Measurements from ENCODE around the gene MEG3. TPM values are rescaled to one million over a fixed set of nuclear protein-coding genes. Genes with fewer than 3 reads are reported as not detected.

The MEG3 gene
- total RNA-seq, 1 donor from 2014 or later = 20.6 TPM

DNA sequence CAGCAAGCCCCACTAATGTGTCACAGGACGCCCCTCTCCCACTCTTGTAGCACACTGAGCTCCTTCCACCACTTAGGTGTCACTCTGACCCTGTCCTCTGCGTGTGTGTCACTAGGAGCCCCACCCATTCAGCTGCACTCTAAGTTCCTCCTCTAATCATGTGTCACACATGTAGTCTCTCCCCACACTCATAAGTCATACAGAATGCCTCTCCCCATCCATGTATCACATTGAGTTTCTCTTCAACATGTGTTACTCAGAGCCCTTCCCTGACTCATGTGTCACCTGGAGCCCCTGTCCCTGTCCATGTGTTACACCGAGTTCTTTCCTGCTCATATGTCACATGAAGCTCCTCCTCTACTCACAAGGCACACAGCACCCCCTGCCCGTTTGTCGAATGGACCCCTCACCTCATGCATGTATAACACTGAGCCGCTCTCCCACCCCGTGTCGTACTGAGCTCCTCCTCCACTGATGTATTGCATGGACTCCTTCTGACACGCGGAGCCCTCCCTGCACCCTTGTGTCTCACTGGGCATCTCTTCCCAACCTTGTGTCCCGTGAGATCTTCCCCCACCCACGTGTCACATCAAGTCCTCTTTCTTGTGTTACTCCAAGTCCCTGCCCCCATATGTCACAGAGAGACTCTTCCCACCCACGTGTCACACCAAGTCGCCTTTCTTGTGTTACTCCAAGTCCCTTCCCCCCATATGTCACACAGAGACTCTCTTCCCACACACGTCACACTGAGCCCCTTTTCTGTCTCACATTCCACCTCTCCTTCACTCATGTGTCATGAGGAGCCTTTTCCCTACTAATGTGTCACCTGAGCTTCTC, 46.6 kb downstream of the MEG3 start:
- peak; percentile 20 for ATAC-seq

DNA sequence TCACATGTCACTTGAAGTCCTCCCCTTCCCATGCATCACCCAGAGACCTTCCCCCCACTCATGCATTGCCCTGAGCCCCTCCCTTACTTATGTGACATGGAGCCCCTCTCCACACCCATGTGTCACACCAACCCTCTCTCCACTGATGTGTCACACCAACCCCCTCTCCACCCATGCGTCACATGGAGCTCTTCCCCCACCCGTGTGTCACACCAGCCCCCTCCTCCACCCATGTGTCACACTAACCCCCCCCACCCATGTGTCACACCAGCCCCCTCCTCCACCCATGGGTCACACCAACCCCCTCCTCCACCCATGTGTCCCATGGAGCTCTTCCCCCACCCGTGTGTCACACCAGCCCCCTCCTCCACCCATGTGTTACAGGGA, 47.2 kb downstream of the MEG3 start:
- DNase-seq (peak; percentile 2), ATAC-seq (no peak)

More for the DNA sequence above, 46.6 kb downstream of the MEG3 start:
- peak; percentile 20 for DNase-seq
- intact Hi-C loops (cut with micrococcal nuclease) = no loop called here

DNA sequence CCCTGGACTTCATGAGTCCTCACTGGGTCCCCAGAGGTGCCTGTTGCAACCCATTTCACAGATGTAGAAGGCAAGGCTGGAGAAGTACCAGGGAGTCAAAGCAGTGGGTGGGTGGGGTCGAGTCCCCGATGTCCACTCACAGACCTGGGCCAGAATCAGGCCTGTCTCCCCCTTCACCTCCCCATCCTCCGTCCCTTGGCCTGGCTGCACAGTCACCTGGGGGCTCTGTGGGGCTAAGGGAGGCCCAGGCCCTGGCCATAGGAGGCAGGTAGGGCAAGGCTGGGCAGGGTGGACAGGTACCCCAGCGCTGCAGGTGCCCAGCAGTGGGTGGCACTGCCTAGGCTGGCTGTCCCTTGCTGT, 48.1 kb downstream of the MEG3 start:
- no peak for DNase-seq
- ATAC-seq = no peak
- intact Hi-C loops (cut with micrococcal nuclease) = no loop called here

More for the DNA sequence above, 47.2 kb downstream of the MEG3 start:
- intact Hi-C loops (cut with micrococcal nuclease) = no loop called here

DNA sequence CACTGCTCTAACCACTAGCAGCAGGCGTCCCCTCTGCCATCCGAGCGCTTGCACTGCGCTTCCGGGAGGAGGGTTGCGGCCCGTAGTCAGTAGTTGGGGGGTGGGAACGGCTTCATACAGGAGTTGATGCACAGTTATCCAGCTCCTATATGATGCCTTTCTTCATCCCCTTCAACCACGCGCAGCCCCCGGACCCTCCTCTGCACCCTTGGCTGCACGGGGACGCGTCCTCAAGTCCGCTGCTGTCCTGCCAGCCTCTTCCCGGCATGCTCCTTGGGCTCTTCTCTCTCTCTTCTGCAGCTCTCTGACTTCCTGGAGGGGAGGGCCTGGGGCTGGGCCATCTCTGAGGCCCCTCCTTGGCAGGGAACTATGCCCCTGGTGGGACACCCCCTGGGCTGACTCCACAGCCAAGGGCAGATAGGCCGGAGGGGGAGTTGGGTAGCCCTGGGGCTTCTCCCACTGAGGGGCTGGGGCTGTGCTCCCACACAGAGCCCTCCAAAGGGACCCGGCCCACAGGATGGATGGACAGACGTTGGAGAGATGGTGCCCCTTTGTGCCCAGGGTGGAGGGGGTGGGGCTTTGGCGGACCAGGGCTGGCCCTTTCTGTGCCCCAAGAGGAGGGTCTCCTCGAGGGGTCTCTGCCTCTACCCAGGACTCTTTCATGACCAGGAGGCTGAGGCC, 48.6 kb downstream of the MEG3 start:
- ATAC-seq = no peak
- DNase-seq = peak; percentile 20
- intact Hi-C loops (cut with micrococcal nuclease) = no loop called here

DNA sequence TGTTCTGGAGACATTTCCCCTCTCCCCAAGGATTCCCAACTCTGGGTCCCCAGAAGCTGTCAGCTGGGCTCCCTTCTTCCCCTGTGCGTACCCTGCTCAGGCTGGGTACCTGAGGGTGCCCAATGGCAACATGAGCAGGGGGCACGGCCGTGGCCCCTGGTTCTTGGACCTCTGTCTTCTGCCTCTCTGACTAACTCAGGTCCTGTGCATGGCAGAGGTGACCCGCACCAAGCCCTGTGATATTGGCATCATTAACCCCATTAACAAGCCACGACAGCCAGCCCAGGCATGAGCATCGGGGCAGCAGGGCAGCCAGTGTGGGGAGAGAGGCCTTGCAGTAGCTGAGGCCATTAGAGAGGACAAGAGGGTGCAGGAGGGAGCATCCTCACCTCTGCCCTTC, 49.2 kb downstream of the MEG3 start:
- intact Hi-C loops (cut with micrococcal nuclease) = no loop called here
- no peak for ATAC-seq
- DNase-seq = peak; percentile 22

DNA sequence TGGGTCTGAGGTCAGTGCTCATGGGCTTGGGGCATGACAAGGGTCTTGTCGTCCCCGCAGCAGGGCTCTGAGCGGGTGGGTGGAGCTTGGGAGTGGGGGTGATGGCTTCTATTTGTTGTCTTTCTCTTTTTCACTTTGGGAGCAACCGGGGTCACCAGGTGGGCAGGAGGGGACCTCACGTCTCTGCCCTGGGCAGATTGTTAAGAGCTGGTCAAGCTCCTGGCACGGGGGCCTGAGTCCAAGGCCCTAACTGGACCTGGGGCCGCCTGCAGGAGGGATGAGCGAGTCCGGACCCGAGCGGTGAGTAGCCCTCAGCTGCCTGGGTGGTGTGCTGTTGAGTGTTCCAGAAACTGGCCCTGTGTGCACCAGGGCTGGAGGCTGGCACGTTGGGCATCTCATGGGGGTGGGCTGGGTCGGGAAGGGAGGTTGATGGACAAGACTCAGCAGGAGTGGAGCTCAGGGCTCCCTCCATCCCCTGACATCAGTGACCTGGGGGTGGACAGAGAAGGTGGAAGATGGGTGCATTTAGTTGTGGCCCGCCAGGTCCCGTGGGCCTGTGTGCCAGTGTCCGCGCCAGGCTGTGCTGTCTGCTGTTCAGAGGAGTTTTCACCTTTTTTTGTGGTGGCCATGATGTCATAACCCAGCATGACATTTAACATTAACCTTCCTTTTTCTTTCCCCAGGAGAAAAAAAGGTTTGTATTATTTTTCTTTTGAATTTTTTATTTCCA, 50.1 kb downstream of the MEG3 start:
- ATAC-seq = no peak
- intact Hi-C loops (cut with micrococcal nuclease) = no loop called here
- DNase-seq = peak; percentile 15

DNA sequence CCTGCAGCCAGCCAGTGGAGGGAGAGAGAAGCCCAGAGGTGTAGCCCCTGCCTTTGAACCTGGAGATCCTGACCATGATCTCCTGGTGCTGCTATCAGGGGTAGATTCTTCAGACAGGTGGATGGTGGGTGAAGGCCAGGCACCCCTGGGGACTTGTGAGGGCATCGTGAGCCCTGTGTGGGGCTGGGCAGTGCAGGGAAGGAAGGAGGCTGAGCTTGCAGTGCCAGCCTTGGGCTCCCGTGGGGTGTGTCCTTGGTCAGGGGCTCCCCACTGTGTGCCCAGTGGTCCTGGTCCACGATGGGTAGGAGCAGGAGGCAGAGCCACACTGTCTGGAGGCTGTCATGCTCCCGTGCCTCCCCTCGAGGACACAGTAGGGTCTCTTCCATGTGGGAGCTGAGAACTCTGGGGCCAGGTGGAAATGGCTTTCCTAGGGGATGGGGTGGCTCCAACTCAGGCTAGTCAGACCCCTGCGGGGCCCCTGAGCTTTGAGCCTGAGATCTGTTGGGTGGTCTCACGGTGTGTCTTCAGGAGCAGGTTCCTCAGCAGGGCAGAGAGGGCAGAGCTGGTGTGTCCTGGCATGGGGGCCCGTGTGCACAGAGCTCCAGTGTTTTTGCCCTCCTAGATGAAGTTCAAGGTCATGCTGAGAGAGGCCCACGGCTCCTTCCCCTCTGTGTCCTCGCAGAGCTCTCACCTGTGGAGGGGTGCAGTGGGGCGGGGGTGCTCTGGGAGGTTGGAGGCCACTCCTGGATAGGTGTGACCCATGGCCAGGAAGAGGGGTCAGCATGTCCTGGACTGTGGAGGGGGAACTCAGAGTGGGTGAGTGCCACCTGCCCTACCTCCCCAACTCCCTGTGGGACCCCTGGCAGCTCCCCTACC, 52.6 kb downstream of the MEG3 start:
- intact Hi-C loops (cut with micrococcal nuclease) = no loop called here
- ATAC-seq (no peak), DNase-seq (peak; percentile 21)

DNA sequence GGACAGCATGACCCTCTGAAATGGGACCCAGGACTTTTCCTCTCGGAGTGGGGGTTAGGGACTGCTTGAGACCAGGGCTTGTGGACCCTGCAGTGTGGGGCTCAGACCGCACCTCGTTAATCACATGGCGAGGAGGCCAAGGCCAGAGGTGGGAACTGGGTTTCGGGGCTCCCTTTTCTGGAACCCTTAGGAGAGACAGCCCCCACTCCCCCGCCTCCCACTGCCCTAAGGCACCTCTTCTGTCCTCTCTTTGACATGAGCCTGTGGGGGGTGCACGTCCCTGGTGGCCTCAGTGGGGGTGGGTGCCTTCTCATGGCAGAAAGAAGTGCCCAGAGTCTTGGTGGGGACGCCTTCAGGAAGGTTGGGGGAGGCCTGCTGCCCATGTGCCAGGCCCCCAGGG, 53.3 kb downstream of the MEG3 start:
- intact Hi-C loops (cut with micrococcal nuclease) = no loop called here
- no peak for ATAC-seq
- no peak for DNase-seq

DNA sequence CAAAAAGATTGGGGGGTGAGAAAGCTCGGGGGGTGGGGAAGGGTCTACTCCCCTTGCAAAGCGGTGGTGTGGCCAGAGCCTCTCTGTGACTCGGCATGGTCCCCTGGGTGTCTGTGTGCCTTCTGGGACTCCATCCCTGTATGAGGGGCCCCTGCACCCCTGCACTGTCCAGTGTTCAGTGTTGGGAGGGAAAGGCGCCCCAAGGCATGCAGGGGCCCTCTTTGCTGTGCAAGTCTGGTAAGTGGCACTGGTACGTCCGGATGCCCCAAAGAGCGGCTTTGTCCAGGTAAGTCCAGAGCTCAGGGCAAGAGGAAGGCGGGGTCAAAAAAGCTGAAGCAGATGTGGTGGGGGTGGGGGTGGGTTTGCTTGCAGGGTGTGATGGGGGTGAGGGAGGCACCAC, 53.9 kb downstream of the MEG3 start:
- intact Hi-C loops (cut with micrococcal nuclease) = no loop called here
- DNase-seq (peak; percentile 15), ATAC-seq (no peak)

DNA sequence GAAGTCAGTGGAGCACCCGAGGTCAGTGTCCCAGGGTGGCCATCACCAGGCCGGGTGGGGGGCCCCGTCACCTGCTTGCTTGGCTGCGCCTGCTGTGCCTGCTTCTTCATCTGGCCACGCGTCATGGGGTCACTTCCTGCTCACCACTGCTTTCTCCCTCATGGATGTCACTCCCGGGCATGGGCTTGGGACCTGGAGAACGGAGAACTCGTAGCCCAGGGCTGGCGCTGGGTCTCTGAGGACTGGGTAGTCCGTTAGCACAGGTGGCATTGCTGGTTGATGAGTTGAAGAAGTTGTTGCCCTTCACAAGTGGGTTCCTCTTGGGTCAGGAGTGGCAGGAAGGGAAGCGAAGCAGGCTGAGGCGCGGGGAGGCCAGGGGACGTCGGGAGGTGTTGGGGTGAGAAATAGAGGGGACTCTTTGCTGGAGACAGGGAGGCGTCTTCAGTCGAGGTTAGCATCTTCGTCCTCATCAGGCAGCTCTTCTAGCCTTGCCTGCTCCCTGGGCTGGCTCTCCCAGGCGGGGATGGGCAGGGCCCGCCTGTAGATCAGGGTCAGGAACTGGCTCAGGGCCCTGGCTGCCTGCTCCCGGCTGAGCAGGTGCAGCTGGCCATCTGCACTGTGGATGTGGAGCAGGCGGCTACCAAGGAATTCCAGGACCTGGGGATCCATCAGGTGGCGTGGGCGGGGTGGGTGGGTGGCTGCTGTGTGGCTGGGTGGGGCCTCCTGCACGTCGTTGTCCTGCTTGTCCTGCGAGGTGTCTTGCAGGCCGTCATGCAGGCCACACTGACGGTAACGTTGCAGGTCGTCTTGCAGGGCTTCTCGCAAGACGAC, 54.6 kb downstream of the MEG3 start:
- ATAC-seq = no peak
- intact Hi-C loops (cut with micrococcal nuclease) = no loop called here
- DNase-seq = peak; percentile 19

DNA sequence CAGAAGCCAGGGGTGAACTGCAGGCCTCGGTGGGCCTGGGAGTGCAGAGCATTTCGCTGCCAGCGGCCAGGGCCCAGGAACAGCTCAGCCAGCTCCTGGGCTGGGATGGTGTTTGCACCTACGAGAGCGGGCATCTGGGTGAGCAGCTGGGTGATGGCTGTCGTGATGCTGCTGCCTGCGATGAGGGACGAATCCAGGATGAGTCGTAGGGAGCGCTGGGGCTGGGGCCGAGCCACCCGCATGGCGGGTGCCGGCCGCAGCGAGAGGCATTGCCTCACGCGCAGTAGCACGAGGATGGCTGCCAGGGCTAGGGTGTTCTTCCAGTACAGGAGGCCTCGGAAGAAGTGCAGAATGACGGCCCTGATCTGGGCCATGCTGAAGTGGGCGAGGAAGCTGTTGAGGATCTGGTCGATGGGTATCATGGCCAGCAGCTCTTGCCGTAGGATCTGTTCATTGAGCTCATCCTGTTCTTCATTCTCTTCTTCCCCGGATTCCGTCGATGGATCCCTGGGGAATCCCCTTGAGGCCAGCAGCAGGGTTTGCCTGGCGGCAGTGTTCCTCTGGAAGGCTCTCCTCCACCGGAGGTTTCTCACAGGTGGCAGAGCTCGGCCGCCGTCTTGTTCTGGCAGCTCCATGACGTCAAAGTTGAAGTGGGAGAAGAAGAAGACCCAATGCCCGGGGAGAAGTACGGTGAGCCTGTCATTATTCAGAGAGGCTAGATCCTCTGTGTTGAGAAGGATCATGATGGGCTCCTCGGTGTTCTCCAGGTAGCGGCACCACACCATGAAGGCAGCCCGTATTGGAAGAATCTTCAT, 55.5 kb downstream of the MEG3 start:
- intact Hi-C loops (cut with micrococcal nuclease) = no loop called here
- ATAC-seq = no peak
- DNase-seq = peak; percentile 20

DNA sequence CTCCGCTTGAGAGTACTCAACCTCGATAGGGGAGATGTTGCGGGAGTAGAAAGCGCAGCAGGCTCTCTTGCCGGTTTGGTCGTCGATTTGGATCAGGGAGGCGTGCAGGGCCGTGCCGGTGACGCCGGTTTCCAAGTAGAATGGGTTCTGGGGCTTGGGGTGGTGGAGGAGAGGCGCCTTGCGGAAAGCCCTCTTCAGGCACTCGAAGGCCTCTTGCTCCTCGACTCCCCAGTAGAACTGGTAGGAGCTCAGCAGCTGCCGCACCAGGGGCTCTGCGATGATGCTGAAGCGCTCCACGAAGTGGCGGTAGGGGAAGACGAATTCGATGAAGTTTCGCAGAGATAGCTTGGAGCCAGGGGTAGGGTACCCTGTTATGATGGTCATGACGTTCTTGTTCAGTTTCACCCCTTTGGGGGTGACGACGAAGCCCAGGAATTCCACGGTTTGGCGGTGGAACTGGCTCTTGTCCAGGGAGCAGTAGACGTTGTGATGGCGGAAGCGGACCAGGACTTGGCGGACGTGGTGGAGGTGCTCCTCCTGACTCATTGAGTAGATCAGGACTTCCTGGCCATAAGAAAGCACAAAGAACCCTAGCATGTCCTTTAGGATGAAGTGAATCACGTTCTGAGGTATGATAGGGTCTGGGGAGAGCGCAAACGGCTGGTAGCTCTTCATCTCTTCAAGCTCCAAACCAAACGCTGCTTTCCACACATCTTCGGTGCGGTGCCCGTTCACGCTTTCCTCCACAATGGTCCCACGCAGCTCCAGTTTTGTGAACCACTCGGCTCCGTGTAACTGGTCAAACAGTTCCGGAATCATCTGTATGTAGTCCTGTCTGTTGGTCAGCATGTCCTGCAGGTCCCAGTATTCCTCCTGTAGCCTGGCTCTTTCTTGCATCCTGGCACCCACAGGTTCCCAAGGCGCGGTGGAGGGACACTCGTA, 56.4 kb downstream of the MEG3 start:
- intact Hi-C loops (cut with micrococcal nuclease) = no loop called here
- ATAC-seq (no peak), DNase-seq (peak; percentile 15)

DNA sequence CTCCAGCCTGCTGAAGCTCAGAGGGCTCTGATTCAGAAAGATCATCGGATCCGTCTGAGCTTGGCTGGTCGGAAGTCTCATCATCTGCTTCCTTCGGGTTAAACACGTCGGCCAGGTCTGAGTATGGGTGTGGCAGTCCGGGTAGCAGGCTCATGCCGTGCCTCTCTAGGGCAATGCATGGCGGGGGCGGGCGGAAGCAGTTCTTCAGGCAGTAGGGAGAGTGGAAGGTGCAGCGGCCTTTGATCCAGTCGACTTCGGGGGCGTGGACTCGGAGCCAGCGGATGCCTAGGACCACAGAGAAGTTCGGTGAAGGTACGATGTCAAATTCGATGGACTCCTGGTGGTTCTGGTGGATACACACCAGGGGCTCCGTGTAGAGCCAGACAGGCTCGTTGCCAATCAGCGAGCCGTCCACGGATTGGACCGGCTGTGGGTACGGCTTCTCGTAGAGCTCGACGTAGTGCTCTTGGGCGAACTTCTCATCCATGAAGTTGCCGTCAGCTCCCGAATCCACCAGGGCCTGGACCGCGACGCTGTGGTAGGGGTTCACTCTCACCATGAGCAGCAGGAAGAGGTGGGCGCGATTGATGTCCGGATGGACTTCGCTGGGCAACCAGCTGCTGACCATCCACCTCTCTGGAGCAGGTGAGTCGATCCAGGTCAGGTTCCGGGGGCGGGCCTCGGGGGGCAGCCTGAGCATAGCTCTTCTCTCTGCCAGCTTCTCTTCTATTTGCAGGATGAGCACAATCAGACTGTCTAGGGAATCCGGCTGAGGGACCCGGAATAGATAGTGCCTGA, 57.3 kb downstream of the MEG3 start:
- ATAC-seq = no peak
- peak; percentile 26 for DNase-seq
- intact Hi-C loops (cut with micrococcal nuclease) = no loop called here

DNA sequence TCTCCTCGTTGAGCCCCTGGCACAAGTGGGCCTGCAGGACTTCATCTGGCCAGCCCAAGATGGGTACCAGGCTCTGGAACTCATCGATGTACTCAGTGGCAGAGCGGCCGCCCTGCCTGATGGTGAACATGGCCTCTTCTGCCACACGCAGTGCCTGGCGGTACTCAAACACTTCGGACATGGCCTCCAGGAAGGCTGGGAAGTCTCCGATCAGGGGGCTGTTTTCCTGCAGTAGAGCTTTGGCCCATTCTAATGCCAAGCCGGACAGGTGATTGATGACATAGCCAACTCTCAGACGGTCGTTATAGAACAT, 57.8 kb downstream of the MEG3 start:
- ATAC-seq (no peak), DNase-seq (peak; percentile 15)
- intact Hi-C loops (cut with micrococcal nuclease) = no loop called here

DNA sequence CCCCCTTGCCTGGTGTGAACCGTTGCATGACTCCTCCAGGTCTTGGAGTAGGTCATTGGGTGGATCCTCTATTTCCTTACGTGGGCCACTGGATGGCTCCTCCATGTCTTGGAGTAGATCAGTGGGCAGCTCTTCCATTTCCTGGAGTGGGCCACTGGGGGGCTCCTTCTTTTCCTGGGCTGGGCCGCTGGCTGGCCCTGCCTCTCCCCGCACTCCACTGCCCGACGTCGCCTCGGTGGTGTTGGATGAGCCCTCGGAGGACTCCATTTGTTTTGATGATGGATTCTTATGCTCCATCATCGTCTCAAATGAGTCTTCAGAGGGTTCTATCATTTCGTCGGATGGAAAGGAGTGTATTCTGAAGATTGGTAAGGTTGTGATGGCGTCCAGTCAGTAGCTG, 58.5 kb downstream of the MEG3 start:
- ATAC-seq = no peak
- DNase-seq = peak; percentile 8
- intact Hi-C loops (cut with micrococcal nuclease) = no loop called here

DNA sequence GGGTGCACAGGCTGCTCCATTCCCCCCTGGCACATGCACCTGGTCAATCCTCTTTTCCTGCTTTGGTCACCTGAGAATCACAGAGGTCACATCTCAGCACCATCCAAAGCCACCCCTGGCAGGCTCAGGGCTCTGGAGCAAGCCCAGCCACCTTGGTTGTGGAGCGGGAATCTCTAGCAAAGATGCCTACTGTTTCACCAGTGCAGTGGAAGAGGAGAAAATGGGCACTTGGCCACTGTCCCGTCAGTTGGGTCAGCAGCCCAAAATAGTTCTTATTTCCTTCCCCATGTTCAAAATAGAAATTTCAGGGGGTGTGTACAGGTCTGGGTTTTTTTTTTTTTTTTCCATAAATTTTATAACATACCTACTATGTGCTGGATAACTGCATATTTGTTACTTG, 59.3 kb downstream of the MEG3 start:
- intact Hi-C loops (cut with micrococcal nuclease) = no loop called here
- DNase-seq (peak; percentile 12), ATAC-seq (no peak)
